GM18907 (cell line): ENCODE results near the gene MRPL23.

Experiments used
- ATAC-seq: cut with Tn5 transposase; IDR thresholded peaks from one replicate; pipeline ENCODE4 v1.9.1; 2021; ENCODE audit warnings: mild to moderate bottlenecking, moderate library complexity; ENCODE audit not compliant: unreplicated experiment

The MRPL23 gene

DNA sequence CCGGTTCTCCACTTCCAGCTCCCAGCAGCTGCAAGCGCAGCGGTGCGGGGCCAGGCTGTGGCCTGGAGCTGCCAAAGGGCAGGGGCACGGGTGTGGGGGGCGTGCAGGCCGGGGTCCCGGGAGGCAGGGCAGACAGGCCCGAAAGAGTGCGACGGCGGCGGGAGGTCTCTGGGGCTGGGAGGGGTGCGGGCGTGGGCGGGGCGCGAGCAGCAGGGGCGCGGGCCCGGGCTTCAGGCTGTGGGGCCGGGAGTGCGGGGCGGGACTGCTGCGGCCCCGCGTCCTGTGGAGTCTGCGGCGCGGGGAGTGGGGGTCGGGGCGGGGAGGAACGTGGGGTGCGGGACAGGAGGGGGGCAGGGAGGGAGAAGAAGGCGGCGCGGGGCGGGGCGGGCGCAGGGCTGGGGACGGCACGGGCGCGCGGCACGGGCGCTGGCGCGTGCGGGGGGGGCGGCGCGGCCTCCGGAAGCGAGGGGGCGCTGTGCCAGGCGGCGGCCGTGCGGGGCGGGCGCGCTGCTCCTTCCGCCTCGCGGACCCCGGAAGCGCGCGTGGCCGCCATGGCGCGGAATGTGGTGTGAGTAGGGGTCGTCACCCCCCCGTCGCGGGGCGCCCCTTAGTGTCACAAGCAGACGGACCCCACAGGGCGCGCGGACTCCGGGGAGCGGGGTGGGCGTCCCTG, at the start of gene MRPL23:
Gene MRPL23 (plus strand): TSS at position 521 of the 673 bp plus-strand sequence. CDS start 31 bp downstream, at position 552.
- ATAC-seq = no peak

DNA sequence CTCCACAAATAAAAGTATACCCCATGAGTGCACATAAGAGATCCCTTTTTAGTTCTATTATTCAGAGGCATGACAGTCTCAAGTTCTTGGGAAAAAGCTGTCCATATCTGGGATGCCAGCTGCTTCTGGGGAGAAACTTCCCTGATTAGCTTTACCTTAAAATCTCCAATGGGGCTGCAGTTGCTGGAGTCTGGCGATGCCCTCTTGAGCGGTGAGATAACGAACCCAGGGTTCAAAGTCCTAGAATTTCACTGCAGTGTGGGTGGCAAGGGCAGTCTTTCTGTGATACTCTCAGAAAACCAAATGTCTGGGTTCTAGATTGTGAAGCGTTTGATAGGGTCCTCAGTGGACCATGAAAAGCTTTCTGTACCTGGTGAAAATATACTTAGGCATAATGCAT, 48.0 kb upstream of the MRPL23 start:
- no peak for ATAC-seq

DNA sequence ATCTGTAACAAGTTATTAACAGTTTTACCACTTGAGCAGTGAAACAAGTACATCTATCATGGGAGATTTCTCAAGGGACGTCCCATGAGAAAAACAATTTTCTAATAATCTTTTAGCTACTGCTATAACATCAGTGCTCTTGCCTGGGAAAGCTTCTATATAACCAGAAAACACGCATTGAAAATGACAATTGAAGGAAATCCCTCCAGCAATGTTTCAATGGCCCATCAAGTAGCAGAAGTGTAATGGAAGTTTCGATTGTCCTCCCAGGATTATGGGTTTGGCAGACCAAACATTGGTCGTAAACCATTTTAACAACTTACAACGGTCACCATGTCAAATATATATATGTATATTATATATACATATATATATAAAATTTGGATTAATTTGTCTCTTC, 47.4 kb upstream of the MRPL23 start:
- no peak for ATAC-seq

- ATAC-seq = no peak
Measured at GRCh38 chr11:1906181-1906580, 41.0 kb upstream of the MRPL23 start.

GRCh38 chr11:1906611-1907423, 40.3 kb upstream of the MRPL23 start:
- no peak for ATAC-seq

- ATAC-seq = no peak
Measured at GRCh38 chr11:1908618-1909017, 38.5 kb upstream of the MRPL23 start.

DNA sequence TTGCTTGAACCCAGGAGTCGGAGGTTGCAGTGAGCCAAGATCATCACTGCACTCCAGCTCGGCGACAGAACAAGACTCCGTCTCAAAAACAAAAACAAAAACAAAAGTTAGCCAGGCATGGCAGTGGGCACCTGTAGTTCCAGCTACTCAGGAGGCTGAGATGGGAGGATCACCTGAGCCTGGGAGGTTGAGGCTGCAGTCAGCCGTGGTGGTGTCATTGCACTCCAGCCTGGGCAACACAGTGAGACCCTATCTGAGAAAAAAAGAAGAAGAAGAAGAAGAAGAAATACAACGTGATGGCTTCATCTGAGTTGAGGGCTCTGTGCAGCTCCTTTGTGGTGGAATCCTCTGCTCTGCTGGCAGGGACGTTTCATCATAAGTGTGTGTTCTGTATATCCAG, 37.6 kb upstream of the MRPL23 start:
- no peak for ATAC-seq

DNA sequence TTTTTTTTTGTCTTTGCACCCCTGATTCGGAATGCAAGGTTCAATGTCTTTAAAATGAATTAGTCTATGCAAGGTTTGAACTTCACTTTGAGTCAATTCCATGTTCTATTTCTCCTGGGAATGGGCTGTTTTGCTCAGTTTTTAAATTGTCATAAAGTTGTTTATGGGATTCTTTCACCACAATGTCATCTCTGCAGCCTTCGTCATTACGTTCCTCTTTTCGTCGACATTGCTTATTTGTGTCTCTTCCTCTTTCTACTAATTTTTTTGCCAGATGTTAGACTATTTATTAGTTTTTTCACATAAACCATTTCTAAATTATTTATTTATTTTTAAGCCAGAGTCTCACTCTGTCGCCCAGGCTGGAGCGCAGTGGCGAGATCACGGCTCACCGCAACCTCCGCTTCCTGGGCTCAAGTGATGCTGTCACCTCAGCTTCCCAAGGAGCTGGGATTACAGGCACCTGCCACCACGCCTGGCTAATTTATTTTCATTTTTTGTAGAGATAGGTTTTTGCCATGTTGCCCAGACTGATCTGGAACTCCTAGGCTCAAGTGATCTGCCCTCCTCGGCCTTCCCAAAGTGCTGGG, 34.7 kb upstream of the MRPL23 start:
- ATAC-seq = no peak

DNA sequence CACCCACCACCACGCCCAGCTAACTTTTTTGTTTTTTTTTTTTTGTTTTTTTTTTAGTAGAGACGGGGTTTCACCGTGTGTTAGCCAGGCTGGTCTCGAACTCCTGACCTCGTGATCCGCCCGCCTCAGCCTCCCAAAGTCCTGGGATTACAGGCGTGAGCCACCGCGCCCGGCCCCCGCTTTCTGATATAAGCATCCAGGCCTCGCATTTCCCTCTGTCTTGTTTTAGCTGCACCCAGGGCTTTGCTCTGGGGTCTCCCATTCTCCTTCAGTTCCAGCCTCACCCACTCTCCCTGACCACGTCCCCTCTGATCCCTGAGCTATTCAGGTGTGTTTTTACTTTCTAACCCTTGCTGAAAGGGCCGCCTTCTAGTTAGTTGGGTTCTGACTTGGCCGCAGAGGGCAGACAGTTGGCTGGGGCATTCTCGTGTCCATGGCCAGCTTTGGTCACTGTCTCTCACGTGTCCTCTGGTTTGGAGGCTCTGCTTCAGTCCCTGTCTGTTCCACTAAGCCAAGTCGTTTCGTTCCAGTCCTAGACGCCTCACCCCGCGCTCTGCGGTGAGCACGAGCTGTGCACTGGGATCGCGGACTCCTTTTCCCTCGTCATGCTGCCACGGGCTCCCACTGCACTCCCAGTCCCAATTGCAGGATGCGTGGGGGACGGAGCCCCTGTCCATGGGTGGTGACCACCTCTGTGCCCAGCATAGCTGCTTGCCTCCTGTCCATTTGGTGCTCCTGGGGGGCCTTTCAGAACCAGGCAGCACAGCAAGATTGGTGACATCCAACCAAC, 33.7 kb upstream of the MRPL23 start:
- ATAC-seq = no peak

- ATAC-seq = no peak
Measured at GRCh38 chr11:1915795-1916131, 31.4 kb upstream of the MRPL23 start.

DNA sequence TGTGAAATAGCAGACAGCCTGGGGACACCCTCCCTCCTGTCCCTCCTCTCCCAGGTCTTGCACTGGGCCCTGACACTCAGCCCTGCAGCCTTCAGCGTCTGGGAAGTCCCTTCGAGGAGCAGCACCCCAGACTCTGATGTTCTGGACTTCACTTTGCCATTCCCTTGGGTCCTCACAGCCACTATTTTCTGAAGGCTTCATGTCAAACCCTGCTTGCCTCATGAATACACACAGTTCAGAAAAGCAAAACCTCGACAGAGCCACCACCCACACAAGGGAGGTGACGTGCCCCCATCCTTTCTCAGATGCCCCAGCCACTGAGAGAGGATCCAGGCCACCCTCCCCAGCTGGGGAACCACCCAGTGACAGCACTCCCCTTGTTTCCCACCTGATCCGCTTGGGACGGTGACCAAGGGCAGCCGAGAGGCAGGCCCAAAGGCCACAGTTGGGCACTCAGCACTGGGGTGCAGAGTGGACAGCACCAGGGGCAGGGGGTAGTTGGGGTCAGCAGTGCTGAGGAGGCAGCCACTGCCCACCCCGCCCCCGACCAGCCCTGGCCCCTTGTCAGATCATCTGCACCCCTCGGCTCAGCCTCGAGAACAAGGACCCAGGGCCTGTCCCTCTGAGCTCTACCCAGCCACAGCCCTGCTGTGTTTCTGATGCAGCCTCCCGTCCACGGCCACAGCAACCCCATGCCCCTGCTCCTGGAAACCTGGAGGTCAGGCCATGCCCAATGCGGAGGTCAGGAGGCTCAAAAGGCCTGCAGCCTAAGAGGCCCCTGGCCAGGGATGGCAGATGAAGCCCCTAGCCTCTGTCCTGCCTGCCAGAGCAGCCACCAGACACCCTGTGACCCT, 30.8 kb upstream of the MRPL23 start:
- ATAC-seq = peak; percentile 51

GRCh38 chr11:1916986-1917522, 30.1 kb upstream of the MRPL23 start:
- no peak for ATAC-seq

DNA sequence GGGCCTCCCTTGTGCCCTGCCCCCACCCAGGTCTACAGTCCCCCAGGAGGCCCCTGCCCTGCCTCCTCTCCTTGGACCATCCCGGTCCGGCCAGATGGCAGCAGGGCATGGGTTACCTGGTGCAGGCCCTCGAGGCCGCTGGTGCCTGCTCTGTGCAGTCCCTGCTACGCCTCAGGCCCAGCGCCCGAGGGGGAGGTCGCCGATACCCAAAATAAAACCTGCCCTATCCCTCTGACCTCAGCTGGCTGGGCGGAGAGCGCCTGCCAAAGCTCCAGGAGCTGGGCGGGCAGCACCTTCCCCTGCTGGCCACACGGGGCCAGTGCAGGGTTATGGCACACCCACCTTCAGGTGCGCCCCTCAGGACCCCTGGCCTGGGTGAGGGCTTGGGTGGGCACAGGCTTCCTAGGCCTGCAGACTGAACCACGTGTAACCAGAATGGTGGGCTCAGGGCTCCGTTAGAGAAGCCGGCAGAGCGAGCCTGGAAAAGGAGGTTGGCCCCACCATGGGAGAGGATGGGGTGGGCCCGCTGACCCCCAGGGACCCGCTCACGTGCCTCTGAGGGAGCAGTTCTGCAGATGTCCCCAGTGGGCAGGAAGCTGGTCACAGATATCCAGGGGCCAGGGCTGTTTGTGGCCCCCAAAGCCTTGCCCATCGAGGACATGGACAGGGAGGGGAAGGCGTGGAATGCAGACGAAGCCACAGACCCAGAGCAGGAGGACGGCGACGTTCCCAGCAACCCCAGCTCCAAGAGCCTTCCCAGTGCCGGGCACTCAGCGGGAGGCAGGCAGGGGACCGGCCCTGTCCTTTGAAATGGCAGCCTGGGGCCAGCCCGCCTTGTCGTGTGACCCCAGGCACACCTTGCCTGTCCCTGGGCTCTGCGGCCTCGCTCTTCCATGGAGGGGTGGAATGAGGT, 29.4 kb upstream of the MRPL23 start:
- no peak for ATAC-seq

- no peak for ATAC-seq
Measured at GRCh38 chr11:1918436-1919315, 28.5 kb upstream of the MRPL23 start.

DNA sequence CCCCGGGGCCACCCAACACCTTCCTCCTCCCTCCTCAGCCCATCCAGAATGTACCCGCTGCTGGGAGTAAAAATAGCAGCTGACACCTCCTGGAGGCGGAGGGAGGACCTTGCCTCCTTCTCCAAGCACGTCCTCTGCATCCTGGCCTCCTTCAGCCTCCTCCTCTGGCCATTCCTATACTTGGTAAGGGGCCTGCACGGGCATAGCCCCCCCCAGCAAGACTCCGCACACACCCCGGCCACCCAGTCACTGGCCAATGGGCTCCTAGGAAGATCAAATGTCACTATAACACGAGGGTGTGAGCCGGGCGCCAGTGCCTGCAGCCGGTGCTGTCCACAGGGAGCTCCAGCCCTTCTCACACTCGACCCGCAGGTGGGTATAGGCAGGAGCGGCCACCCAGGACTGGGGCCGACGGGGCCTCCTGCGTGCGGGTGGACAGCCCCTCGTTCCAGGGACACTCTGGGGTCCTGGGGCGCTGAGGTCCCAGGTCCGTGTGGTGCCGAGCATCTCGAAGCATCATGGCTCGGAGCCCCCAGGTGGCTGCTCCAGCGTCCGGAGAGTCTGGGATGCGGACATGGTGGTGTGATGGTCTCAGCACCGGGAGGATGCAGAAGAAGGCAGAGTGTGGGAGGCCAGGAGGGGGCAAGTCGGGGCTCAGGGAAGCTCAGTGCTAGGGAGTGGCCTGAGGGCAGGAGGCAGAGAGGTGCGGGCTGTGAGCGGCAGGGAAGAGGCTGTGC, 27.6 kb upstream of the MRPL23 start, which contains the start of gene TNNT3:
Gene TNNT3 (plus strand): TSS at position 313 of the 737 bp plus-strand sequence. CDS start 3,172 bp downstream, outside the sequence.
- no peak for ATAC-seq

- no peak for ATAC-seq
Measured at GRCh38 chr11:1920128-1920908, 26.8 kb upstream of the MRPL23 start.
